PC-9 (cell line): ENCODE data around the gene PAPOLG. TPM values are rescaled to one million over a fixed set of nuclear protein-coding genes. Genes with fewer than 3 reads are reported as not detected.

Experiments used
- BruUV-seq: library from RNA; stranded (reverse); fragments of 400-500 nt; replicated peaks from 2 replicates; lab custom pipeline; 2021; lab: Mats Ljungman, UMichigan
- CTCF ChIA-PET: fragments of 300-600 bp; sonication (Branson Sonifier 250); formaldehyde crosslinking; loops from one replicate; lab custom pipeline; 2022; ENCODE audit warnings: antibody characterized with exemption; lab: Charles Lee
- POLR2A ChIA-PET: fragments of 300-600 bp; sonication (Branson Sonifier 250); formaldehyde crosslinking; loops from one replicate; lab custom pipeline; 2022; ENCODE audit warnings: antibody characterized with exemption; ENCODE audit not compliant: unreplicated experiment; lab: Charles Lee
- DNase-seq, 2 experiments: peaks; one replicate each; pipeline versions ENCODE4 v3.0.0 to v3.0.0-alpha.2; 2015 to 2022; ENCODE audit warnings: mixed read lengths in 1 of 2
- H2AFZ ChIP-seq: fragments of 200-600 bp; sonication (generic); 2 replicates; pipeline ENCODE4 v1.8.1; 2017; ENCODE audit warnings: antibody characterized with exemption
- H3F3A ChIP-seq: fragments of 200-600 bp; sonication (generic); 2 replicates; pipeline ENCODE4 v1.8.1; 2017; ENCODE audit warnings: antibody characterized with exemption, mild to moderate bottlenecking, low read depth; ENCODE audit not compliant: insufficient read depth
- H3K27ac ChIP-seq: fragments of 200-600 bp; sonication (generic); 2 replicates; pipeline ENCODE4 v1.6.1; 2016; ENCODE audit warnings: mixed run types
- H3K27me3 ChIP-seq: fragments of 200-600 bp; sonication (generic); 2 replicates; pipeline ENCODE4 v1.6.1; 2016; ENCODE audit warnings: low read depth, mixed run types; ENCODE audit not compliant: insufficient read depth
- H3K36me3 ChIP-seq: fragments of 200-600 bp; sonication (generic); 2 replicates; pipeline ENCODE4 v1.6.1; 2016; ENCODE audit warnings: low read depth, mixed run types
- H3K4me1 ChIP-seq: fragments of 200-600 bp; sonication (generic); replicated peaks from 2 replicates; pipeline ENCODE4 v1.6.1; 2016; ENCODE audit warnings: mixed run types; ENCODE audit not compliant: insufficient read depth
- H3K4me2 ChIP-seq: fragments of 200-600 bp; sonication (generic); 2 replicates; pipeline ENCODE4 v1.6.1; 2017; ENCODE audit warnings: mixed run types
- H3K4me3 ChIP-seq: fragments of 200-600 bp; sonication (generic); 2 replicates; pipeline ENCODE4 v1.6.1; 2016; ENCODE audit warnings: mixed run types
- H3K79me2 ChIP-seq: fragments of 200-600 bp; sonication (generic); 2 replicates; pipeline ENCODE4 v1.6.1; 2017; ENCODE audit warnings: low read depth, mixed run types
- H3K9me2 ChIP-seq: fragments of 200-600 bp; sonication (generic); 2 replicates; pipeline ENCODE4 v1.8.1; 2017; ENCODE audit warnings: mild to moderate bottlenecking; ENCODE audit not compliant: insufficient read depth
- H3K9me3 ChIP-seq: fragments of 200-600 bp; sonication (generic); 2 replicates; pipeline ENCODE4 v1.8.1; 2016; ENCODE audit warnings: low read depth; ENCODE audit not compliant: insufficient read depth
- H4K20me1 ChIP-seq: fragments of 200-600 bp; sonication (generic); 2 replicates; pipeline ENCODE4 v1.8.1; 2017; ENCODE audit not compliant: insufficient read depth
- EZH2 ChIP-seq: fragments of 200-600 bp; sonication (generic); IDR thresholded peaks from 2 replicates; pipeline ENCODE4 v1.8.0; 2017; ENCODE audit warnings: antibody characterized with exemption, low read depth
- intact Hi-C: fragments of 100-400 bp; cut with micrococcal nuclease; formaldehyde crosslinking; loops from one replicate; pipeline ENCODE4 v1.10.0; 2022; ENCODE audit not compliant: unreplicated experiment
- total RNA-seq: library from RNA; stranded (reverse); gene quantifications from 2 replicates; pipeline ENCODE4 v1.2.3, GENCODE V29; 2021
- TF ChIP-seq, protein P1 (sequence below): fragments of 200-600 bp; sonication (generic); conservative IDR thresholded peaks from 2 replicates; pipeline ENCODE4 v1.6.1; 2017; ENCODE audit warnings: mixed run types, antibody characterized with exemption, mild to moderate bottlenecking, moderate library complexity

The PAPOLG gene
- total RNA-seq, 1 experiment from 2014 or later = 13.7 TPM

DNA sequence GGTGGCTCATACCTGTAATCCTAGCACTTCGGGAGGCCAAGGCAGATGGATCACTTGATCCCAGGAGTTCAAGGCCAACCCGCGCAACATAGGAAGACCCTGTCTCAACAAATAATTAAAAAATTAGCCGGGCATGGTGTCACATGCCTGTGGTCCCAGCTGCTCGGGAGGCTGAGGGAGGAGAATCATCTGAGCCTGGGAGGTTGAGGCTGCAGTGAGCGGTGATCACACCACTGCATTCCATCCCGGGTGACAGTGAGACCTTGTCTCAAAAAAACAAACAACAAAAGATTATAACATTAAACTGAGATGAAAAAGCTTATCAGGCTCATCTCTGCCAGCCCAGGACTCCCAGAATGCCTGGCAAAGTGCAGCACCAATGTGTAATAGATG is 50.5 kb downstream of the PAPOLG start:
- Histone ChIP-seq H3K4me2 (no peak overlapping the region), H3F3A (no peaks in the 10 kb centered on the region), H2AFZ (no peak overlapping the region), H4K20me1 (no peaks in the 10 kb centered on the region), H3K27me3 (no peaks in the 10 kb centered on the region), H3K9me2 (no peaks in the 10 kb centered on the region), H3K9me3 (no peaks in the 10 kb centered on the region), H3K4me1 (no peaks in the 10 kb centered on the region), H3K4me3 (no peak overlapping the region), H3K27ac (no peak overlapping the region), H3K79me2 (no peaks in the 10 kb centered on the region), H3K36me3 (no peaks in the 10 kb centered on the region)
- DNase-seq = no peak
- intact Hi-C loops = loop anchor here (5.0 kb wide), 1 partner anchor 76 kb away; the partner anchor contains the start of gene REL
- CTCF ChIA-PET = no interaction called here
- POLR2A ChIA-PET = interaction anchor here (0.6 kb wide), 1 partner anchor 124 kb away, joined by 3 read pairs; no protein-coding TSS in a partner anchor
- TF ChIP-seq, protein P1, sequence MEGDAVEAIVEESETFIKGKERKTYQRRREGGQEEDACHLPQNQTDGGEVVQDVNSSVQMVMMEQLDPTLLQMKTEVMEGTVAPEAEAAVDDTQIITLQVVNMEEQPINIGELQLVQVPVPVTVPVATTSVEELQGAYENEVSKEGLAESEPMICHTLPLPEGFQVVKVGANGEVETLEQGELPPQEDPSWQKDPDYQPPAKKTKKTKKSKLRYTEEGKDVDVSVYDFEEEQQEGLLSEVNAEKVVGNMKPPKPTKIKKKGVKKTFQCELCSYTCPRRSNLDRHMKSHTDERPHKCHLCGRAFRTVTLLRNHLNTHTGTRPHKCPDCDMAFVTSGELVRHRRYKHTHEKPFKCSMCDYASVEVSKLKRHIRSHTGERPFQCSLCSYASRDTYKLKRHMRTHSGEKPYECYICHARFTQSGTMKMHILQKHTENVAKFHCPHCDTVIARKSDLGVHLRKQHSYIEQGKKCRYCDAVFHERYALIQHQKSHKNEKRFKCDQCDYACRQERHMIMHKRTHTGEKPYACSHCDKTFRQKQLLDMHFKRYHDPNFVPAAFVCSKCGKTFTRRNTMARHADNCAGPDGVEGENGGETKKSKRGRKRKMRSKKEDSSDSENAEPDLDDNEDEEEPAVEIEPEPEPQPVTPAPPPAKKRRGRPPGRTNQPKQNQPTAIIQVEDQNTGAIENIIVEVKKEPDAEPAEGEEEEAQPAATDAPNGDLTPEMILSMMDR = no peak
- TF ChIP-seq EZH2 = no peak
- no TSS peak for BruUV-seq

DNA sequence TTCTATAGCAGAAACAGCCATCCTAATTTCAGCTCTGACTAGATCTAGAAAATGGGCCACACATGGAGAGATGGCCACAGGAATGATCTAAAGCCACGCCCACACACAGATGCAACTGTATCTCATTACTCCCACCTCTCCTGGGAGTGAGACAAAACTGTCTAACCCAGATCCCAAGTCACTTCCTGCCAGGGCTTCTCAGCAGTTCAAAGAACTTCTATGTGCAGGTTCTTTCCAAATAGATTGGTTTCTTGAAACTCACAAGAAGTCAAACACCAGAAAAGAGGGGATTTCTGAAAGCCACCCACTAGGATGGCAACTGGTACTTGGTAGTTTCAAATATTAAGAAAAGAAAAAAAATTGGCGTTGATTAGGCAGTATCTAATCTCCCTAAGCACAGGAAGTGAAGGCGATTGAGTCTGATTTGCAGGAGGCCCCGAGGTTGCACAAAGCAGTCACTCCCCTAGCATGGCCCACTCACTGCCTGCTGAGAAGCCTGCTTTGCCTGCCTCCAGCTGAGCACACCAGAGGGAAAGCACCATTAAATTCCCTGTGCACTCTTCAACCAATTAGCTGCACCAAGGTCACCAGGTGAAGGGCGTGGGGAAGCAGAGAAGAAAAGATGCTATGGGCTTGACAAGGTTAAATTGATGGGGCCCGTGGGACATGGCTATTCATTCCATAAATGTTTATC is 51.1 kb downstream of the PAPOLG start:
- TF ChIP-seq, protein P1 = no peak
- TF ChIP-seq EZH2 = no peak
- H3K9me2 ChIP-seq = no peaks in the 10 kb centered on the region
- no peaks in the 10 kb centered on the region for H3K79me2 ChIP-seq
- no peaks in the 10 kb centered on the region for H3K9me3 ChIP-seq
- BruUV-seq = no TSS peak
- H2AFZ ChIP-seq = no peak overlapping the region
- intact Hi-C loops = loop anchor here (5.0 kb wide), 1 partner anchor 75 kb away; the partner anchor contains the start of gene REL
- H3K4me2 ChIP-seq = no peak overlapping the region
- ChIA-PET CTCF (no interaction called here), POLR2A (interaction anchor here (0.6 kb wide), 1 partner anchor 123 kb away, joined by 3 read pairs; no protein-coding TSS in a partner anchor)
- H3K36me3 ChIP-seq = no peaks in the 10 kb centered on the region
- H3K4me1 ChIP-seq = no peaks in the 10 kb centered on the region
- no peak overlapping the region for H3K27ac ChIP-seq
- H3K27me3 ChIP-seq = no peaks in the 10 kb centered on the region
- no peaks in the 10 kb centered on the region for H3F3A ChIP-seq
- no peaks in the 10 kb centered on the region for H4K20me1 ChIP-seq
- no peak overlapping the region for H3K4me3 ChIP-seq
- DNase-seq = no peak

DNA sequence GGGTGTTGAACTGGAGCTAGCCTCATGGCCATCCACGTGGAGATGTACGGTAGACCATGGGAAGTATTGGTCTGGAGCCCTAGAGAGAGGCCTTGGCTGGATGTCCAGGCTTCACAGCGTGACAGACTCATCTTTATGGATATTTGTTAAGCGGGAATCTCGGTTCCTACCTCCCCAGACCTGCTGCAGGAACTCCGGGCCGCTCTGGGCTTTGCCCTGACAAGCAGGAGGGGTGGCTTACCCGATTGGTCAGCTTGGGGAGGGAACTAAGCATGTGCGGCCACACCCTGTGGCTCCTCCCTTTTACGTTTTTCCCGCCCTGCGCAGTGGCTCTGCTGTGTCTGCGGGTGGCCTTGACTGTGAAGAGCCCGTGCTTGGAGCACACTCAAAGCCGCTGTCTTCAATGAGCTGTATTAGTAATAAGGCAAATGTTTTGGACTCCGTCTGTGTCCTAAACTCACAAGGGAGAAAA is 52.3 kb downstream of the PAPOLG start:
- Histone ChIP-seq H4K20me1 (no peaks in the 10 kb centered on the region), H3K27me3 (no peaks in the 10 kb centered on the region; the same call in 1 of the 2 replicates), H3K4me3 (no peak overlapping the region), H3K79me2 (no peaks in the 10 kb centered on the region), H2AFZ (no peak overlapping the region), H3K9me2 (no peaks in the 10 kb centered on the region), H3K4me2 (no peak overlapping the region), H3K27ac (no peak overlapping the region), H3F3A (no peaks in the 10 kb centered on the region), H3K9me3 (no peaks in the 10 kb centered on the region), H3K4me1 (no peaks in the 10 kb centered on the region), H3K36me3 (no peaks in the 10 kb centered on the region)
- ChIA-PET POLR2A (no interaction called here), CTCF (no interaction called here)
- no peak for DNase-seq
- intact Hi-C loops = loop anchor here (5.0 kb wide), 1 partner anchor 74 kb away; the partner anchor contains the start of gene REL
- no peak for TF ChIP-seq EZH2
- TF ChIP-seq, protein P1 = no peak
- BruUV-seq = no TSS peak
